Rectal smooth muscle tissue (tissue), 1 donor: ENCODE measurements around the gene NLGN1.

ENCODE experiments used
- H3K27ac ChIP-seq: one replicate; pipeline ENCODE4 v1.7.0; 2013; ENCODE audit warnings: low read depth, low read length, inconsistent platforms
- H3K27me3 ChIP-seq: one replicate; pipeline ENCODE4 v1.7.0; 2013; ENCODE audit warnings: low read length; ENCODE audit not compliant: control insufficient read depth, insufficient read depth
- H3K36me3 ChIP-seq: one replicate; pipeline ENCODE4 v1.7.0; 2013; ENCODE audit warnings: low read length; ENCODE audit not compliant: control insufficient read depth, insufficient read depth
- H3K4me1 ChIP-seq: one replicate; pipeline ENCODE4 v1.7.0; 2013; ENCODE audit warnings: low read length; ENCODE audit not compliant: control insufficient read depth, insufficient read depth
- H3K4me3 ChIP-seq: one replicate; pipeline ENCODE4 v1.7.0; 2013; ENCODE audit warnings: low read length
- H3K9ac ChIP-seq: one replicate; pipeline ENCODE4 v1.7.0; 2013; ENCODE audit warnings: low read length

NLGN1 gene

DNA sequence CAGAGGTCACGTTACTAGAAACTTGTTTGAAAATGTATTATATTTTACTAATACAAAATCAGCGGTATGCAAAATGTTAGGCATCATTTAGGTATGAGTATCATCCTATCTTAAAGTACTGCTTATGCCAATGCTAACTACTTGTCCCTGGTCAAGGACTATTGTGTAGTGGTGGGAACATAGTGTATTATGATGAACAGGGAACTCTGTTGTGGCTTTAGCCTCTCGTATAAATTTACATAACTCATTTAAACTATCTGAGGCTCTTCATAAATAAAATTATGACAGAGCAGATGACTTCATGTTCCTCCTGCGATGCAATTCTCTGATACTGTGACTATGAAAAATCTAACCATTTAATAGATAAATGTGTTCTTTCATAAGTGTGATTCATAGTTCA is 451.9 kb downstream of the NLGN1 start:
- no peaks in the 10 kb centered on the region for H3K27me3 ChIP-seq
- H3K4me3 ChIP-seq, result no peak overlapping the region
- no peak overlapping the region for H3K9ac ChIP-seq
- H3K4me1 ChIP-seq, result no peaks in the 10 kb centered on the region
- H3K36me3 ChIP-seq, result no peaks in the 10 kb centered on the region
- no peak overlapping the region for H3K27ac ChIP-seq

- Histone ChIP-seq H3K36me3 (no peaks in the 10 kb centered on the region), H3K4me1 (no peaks in the 10 kb centered on the region), H3K27me3 (no peaks in the 10 kb centered on the region), H3K9ac (no peak overlapping the region), H3K27ac (no peak overlapping the region), H3K4me3 (no peak overlapping the region)
These were observed 459.6 kb downstream of the NLGN1 start for GRCh38 chr3:173857154-173857553.

DNA sequence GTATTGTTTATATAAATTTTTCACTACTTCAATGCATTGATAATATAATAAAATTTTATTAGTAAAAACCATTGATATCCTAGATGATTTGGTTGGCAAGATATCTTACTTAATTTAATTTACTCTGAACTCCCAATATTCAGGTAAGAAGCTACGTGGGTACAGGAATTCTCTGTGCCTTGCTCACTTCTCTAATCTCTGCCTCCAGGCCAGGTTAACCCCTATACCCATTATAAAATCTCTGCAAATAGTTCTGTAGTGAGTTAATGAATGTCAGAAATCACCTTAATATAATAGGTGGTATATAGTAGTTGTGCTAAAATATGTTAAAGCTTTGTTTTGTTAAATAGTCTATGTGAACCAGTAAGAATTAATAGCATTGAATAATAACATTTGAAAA is 465.2 kb downstream of the NLGN1 start:
- Histone ChIP-seq H3K9ac (no peak overlapping the region), H3K27me3 (no peaks in the 10 kb centered on the region), H3K4me1 (no peaks in the 10 kb centered on the region), H3K36me3 (no peaks in the 10 kb centered on the region), H3K27ac (no peak overlapping the region), H3K4me3 (no peak overlapping the region)

GRCh38 chr3:173863551-173863950 is 466.0 kb downstream of the NLGN1 start:
- Histone ChIP-seq H3K27me3 (no peaks in the 10 kb centered on the region), H3K9ac (no peak overlapping the region), H3K36me3 (no peaks in the 10 kb centered on the region), H3K27ac (no peak overlapping the region), H3K4me3 (no peak overlapping the region), H3K4me1 (no peaks in the 10 kb centered on the region)

GRCh38 chr3:173865900-173866498 is 468.5 kb downstream of the NLGN1 start:
- H3K4me3 ChIP-seq, result no peak overlapping the region
- H3K4me1 ChIP-seq, result no peaks in the 10 kb centered on the region
- H3K27me3 ChIP-seq, result no peaks in the 10 kb centered on the region
- H3K36me3 ChIP-seq, result no peaks in the 10 kb centered on the region
- H3K9ac ChIP-seq, result no peak overlapping the region
- H3K27ac ChIP-seq, result no peak overlapping the region

DNA sequence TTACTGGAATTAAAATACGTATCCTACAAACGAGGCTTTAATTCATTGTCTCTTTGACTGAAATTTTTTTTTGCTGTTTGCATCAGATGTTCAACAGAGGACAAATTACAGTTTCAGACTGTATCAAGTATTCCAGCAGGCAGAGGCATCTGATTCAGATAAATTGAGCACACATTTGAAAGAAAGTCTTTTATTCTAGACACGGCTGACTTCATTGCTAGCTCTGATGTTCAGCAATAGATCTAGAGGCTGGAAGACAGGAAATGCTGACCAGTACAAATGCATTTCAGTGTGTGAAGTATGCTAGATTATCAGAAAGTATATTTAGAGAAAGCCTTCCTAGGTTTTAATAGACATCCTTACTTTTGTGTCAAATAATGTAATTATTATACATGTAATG is 472.2 kb downstream of the NLGN1 start:
- Histone ChIP-seq H3K4me3 (no peak overlapping the region), H3K27me3 (no peaks in the 10 kb centered on the region), H3K9ac (no peak overlapping the region), H3K4me1 (no peaks in the 10 kb centered on the region), H3K27ac (no peak overlapping the region), H3K36me3 (no peaks in the 10 kb centered on the region)

DNA sequence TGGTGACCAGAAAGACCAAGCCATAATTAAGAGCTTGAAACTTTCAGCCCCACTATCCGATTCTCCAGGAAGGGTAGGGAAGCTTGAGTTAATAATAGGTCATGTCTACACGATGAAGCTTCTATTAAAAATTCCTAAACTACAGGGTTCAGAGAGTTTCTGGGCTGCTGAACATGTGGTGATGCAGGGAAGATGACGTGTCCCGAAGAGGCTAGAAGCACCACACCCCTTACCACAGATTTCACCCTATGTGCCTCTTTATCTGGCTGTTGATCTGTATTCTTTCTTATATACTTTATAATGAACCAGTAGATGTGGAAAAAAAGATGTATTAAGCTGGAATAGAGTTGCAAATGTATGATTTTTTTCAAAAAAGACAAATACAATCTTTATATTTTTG is 473.4 kb downstream of the NLGN1 start:
- Histone ChIP-seq H3K4me3 (no peak overlapping the region), H3K27ac (no peak overlapping the region), H3K9ac (no peak overlapping the region), H3K27me3 (no peaks in the 10 kb centered on the region), H3K4me1 (no peaks in the 10 kb centered on the region), H3K36me3 (no peaks in the 10 kb centered on the region)

GRCh38 chr3:173875790-173876189 is 478.2 kb downstream of the NLGN1 start:
- no peak overlapping the region for H3K4me3 ChIP-seq
- no peak overlapping the region for H3K27ac ChIP-seq
- H3K9ac ChIP-seq, result no peak overlapping the region
- no peaks in the 10 kb centered on the region for H3K36me3 ChIP-seq
- no peaks in the 10 kb centered on the region for H3K4me1 ChIP-seq
- no peaks in the 10 kb centered on the region for H3K27me3 ChIP-seq

DNA sequence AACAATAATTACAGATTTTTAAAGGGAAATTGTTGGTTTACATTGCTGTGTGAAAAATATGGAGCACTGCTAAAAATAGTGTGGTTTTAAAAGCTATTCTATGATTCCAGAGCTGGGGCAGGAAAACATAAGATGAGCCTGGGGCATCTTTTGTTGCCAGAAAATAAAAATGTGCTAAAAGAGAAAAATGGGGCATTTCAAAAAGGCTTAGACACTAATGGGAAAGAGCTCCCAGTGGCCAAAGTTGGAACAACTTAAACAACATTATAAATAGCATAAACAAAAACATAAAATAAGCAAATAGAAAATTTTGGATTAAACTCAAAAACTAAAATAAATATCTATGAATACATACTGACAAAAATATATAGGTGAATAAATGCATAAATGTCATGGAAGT is 478.9 kb downstream of the NLGN1 start:
- no peaks in the 10 kb centered on the region for H3K4me1 ChIP-seq
- no peak overlapping the region for H3K9ac ChIP-seq
- no peak overlapping the region for H3K4me3 ChIP-seq
- H3K27ac ChIP-seq, result no peak overlapping the region
- no peaks in the 10 kb centered on the region for H3K36me3 ChIP-seq
- H3K27me3 ChIP-seq, result no peaks in the 10 kb centered on the region

GRCh38 chr3:173887888-173888287 is 490.3 kb downstream of the NLGN1 start:
- H3K9ac ChIP-seq, result no peak overlapping the region
- H3K36me3 ChIP-seq, result no peaks in the 10 kb centered on the region
- H3K27ac ChIP-seq, result no peak overlapping the region
- H3K4me1 ChIP-seq, result peaks cover 8% of the 10 kb centered on the region
- no peaks in the 10 kb centered on the region for H3K27me3 ChIP-seq
- no peak overlapping the region for H3K4me3 ChIP-seq

- Histone ChIP-seq H3K36me3 (no peaks in the 10 kb centered on the region), H3K27me3 (no peaks in the 10 kb centered on the region), H3K27ac (no peak overlapping the region), H3K4me3 (no peak overlapping the region), H3K4me1 (peaks cover 8% of the 10 kb centered on the region), H3K9ac (no peak overlapping the region)
These were observed 492.1 kb downstream of the NLGN1 start for GRCh38 chr3:173889596-173889995.

DNA sequence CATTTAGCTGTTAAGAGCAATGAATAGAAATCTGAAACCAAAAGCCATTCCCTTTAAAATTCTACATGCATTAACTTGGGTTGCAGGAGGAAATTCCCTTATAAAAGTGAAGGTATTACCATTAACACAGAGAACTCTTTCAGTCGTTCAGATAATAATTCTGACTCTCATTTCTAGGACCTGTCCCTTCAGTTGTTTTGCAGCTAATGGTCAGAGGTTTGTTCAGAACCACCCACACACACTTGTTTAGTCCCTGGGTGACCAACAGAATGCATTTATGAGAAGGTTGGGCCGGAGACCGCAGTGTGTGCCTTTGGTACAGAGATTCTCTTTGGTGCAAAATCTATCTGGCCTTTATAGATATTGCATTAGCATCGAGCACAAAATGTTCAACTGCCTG is 492.5 kb downstream of the NLGN1 start:
- Histone ChIP-seq H3K27me3 (no peaks in the 10 kb centered on the region), H3K9ac (no peak overlapping the region), H3K4me1 (peaks cover 8% of the 10 kb centered on the region), H3K36me3 (no peaks in the 10 kb centered on the region), H3K4me3 (no peak overlapping the region), H3K27ac (no peak overlapping the region)

DNA sequence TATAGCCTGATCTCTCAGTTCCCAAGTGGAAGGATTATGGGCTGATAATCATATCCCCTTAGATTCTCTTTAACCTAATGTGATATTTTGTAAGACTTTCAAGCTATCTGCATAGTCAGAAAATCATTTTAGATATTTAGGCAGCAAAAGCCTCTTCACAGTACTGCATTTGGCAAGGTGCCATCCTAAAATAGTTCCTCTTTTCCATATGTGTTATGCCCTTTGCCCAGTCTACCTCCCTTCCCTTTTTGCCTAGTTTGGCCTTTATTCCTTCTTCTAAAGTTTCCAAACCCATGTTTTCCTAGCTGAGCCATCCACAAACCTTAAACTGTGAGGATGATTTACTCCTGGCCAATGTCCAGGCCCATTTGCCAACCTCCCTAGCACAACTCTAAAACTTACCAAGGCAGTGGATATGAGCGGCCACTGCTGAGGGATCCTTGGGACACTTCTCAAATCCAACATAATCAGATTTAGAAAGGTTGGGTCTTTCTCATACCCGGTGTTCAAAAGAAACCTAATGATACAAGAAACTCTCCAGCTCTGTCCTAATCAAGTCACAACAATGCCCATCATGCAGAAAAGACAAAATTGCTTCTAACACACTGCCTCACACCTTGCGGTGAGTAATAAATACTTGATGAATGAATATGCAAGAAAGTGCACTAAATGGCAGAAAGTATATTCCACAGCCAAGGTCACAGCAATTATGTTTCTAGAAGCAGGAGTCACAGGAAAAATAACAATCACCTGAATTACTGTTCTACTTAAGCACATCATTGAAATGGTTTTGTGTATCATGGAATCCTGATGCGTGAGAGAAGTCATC is 493.9 kb downstream of the NLGN1 start:
- no peaks in the 10 kb centered on the region for H3K36me3 ChIP-seq
- no peak overlapping the region for H3K4me3 ChIP-seq
- H3K27me3 ChIP-seq, result no peaks in the 10 kb centered on the region
- H3K9ac ChIP-seq, result no peak overlapping the region
- H3K27ac ChIP-seq, result no peak overlapping the region
- peaks cover 8% of the 10 kb centered on the region for H3K4me1 ChIP-seq
